ENCODE results near the gene ICOS. TPM values are rescaled to one million over a fixed set of nuclear protein-coding genes. Genes with fewer than 3 reads are reported as not detected.

ICOS gene
- total RNA-seq, 1 experiment from 2014 or later, result 0.18 TPM

GRCh38 chr2:203948733-203949132 lies 12.2 kb downstream of the ICOS start:
- ATAC-seq, result no peak
- in situ Hi-C loops (cut with HindIII; ENCODE audit: low pct_unique_long_range_greater_than_20kb, low sequenced_read_pairs) (no loop called here), intact Hi-C loops (cut with micrococcal nuclease; ENCODE audit: unreplicated experiment) (no loop called here)
- DNase-seq (ENCODE audit: low read depth, low spot score), result no peak
- ChIA-PET CTCF (no interaction called here), POLR2A (no interaction called here)
- Histone ChIP-seq H3K9me3 (ENCODE audit: control insufficient read depth, insufficient read depth, low read depth, low read length) (no peaks in the 10 kb centered on the region), H3K27ac (ENCODE audit: low read length) (no peak overlapping the region), H3K36me3 (ENCODE audit: control insufficient read depth, insufficient read depth, low read length) (no peaks in the 10 kb centered on the region), H3K4me3 (ENCODE audit: low read depth in 2 of 2, low read length in 2 of 2) (no peak overlapping the region), H3K27me3 (ENCODE audit: control insufficient read depth, insufficient read depth, low read length) (no peaks in the 10 kb centered on the region; the same call in 1 of the 2 replicates), H3K4me1 (ENCODE audit: control insufficient read depth, insufficient read depth, low read length) (no peaks in the 10 kb centered on the region)
- no TSS peak for BruUV-seq (replicated peaks)
- TF ChIP-seq POLR2AphosphoS5 (IDR thresholded peaks at IDR 0.05; ENCODE audit: low read depth, low read length), result no peak
- TF ChIP-seq TCF7L2 (IDR thresholded peaks at IDR 0.05; ENCODE audit: low read depth, low read length), result no peak
- TF ChIP-seq REST (IDR thresholded peaks at IDR 0.05; ENCODE audit: insufficient read depth in 1 of 2, low read depth in 2 of 2, low read length in 1 of 2), result no peak
- no peak for TF ChIP-seq CTCF (IDR thresholded peaks at IDR 0.05)
- TF ChIP-seq SIN3A (IDR thresholded peaks at IDR 0.05; ENCODE audit: borderline replicate concordance, insufficient read depth, low read depth, low read length), result no peak

- ATAC-seq (no peak), DNase-seq (ENCODE audit: low read depth, low spot score) (no peak)
- no peaks in the 10 kb centered on the region for H3K9me3 ChIP-seq (ENCODE audit: control insufficient read depth, insufficient read depth, low read depth, low read length)
- no peaks in the 10 kb centered on the region for H3K36me3 ChIP-seq (ENCODE audit: control insufficient read depth, insufficient read depth, low read length)
- no peak overlapping the region for H3K4me3 ChIP-seq (ENCODE audit: low read depth in 2 of 2, low read length in 2 of 2)
- ChIA-PET CTCF (no interaction called here), POLR2A (no interaction called here)
- H3K4me1 ChIP-seq (ENCODE audit: control insufficient read depth, insufficient read depth, low read length), result no peaks in the 10 kb centered on the region
- TF ChIP-seq REST (IDR thresholded peaks at IDR 0.05; ENCODE audit: insufficient read depth in 1 of 2, low read depth in 2 of 2, low read length in 1 of 2) (no peak), CTCF (IDR thresholded peaks at IDR 0.05) (no peak), POLR2AphosphoS5 (IDR thresholded peaks at IDR 0.05; ENCODE audit: low read depth, low read length) (no peak), TCF7L2 (IDR thresholded peaks at IDR 0.05; ENCODE audit: low read depth, low read length) (no peak), SIN3A (IDR thresholded peaks at IDR 0.05; ENCODE audit: borderline replicate concordance, insufficient read depth, low read depth, low read length) (no peak)
- intact Hi-C loops (cut with micrococcal nuclease; ENCODE audit: unreplicated experiment) (no loop called here), in situ Hi-C loops (cut with HindIII; ENCODE audit: low pct_unique_long_range_greater_than_20kb, low sequenced_read_pairs) (no loop called here)
- no peak overlapping the region for H3K27ac ChIP-seq (ENCODE audit: low read length)
- no peaks in the 10 kb centered on the region; the same call in 1 of the 2 replicates for H3K27me3 ChIP-seq (ENCODE audit: control insufficient read depth, insufficient read depth, low read length)
- no TSS peak for BruUV-seq (replicated peaks)
These were observed 12.7 kb downstream of the ICOS start for GRCh38 chr2:203949228-203949627.
